ENCODE results near the gene ARHGAP42. TPM values are rescaled to one million over a fixed set of nuclear protein-coding genes. Genes with fewer than 3 reads are reported as not detected.

Gene ARHGAP42
- total RNA-seq, 1 experiment from 2014 or later: 8.0 TPM

DNA sequence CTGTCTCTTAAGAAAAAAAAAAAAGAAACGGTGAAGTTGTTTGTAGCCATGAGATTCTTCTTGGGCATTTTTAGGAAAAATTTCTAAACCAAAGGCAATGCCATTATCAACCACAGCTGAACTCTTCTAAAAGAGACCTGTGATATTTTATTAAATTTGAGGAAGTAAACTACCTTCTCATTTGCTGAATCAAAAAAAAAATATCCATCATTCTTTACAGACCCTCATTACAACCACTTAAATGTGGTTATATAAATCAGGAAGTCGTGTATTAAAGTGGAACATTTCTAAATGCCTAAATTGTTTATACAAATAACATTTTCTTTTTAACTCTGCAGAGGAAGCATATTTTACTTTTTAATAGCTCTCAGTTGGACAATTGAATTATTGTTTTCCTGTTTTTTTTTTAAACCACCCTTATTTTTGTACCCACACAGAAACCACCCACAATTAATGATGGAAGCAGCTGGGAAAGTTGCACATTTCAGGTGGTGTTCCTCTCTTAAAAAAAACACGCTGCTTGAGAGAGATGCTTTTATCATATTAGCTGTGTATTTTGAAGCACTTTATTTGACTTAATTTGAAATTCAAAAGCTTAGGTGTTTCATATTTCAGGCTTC, 91.2 kb downstream of the ARHGAP42 start:
- no peak overlapping the region for H3K4me3 ChIP-seq (ENCODE audit: low read depth, low read length, poor library complexity, severe bottlenecking)
- CTCF ChIA-PET: no interaction called here
- BruUV-seq (replicated peaks): no TSS peak
- TF ChIP-seq EZH2 (IDR thresholded peaks at IDR 0.05; ENCODE audit: borderline replicate concordance, low read depth, low read length, poor library complexity, severe bottlenecking): no peak
- TF ChIP-seq, protein P1, sequence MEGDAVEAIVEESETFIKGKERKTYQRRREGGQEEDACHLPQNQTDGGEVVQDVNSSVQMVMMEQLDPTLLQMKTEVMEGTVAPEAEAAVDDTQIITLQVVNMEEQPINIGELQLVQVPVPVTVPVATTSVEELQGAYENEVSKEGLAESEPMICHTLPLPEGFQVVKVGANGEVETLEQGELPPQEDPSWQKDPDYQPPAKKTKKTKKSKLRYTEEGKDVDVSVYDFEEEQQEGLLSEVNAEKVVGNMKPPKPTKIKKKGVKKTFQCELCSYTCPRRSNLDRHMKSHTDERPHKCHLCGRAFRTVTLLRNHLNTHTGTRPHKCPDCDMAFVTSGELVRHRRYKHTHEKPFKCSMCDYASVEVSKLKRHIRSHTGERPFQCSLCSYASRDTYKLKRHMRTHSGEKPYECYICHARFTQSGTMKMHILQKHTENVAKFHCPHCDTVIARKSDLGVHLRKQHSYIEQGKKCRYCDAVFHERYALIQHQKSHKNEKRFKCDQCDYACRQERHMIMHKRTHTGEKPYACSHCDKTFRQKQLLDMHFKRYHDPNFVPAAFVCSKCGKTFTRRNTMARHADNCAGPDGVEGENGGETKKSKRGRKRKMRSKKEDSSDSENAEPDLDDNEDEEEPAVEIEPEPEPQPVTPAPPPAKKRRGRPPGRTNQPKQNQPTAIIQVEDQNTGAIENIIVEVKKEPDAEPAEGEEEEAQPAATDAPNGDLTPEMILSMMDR (conservative IDR thresholded peaks at IDR 0.05; ENCODE audit: low read depth, low read length): no peak
- no peak overlapping the region for H3K27ac ChIP-seq (ENCODE audit: low read depth, low read length, poor library complexity, severe bottlenecking)
- intact Hi-C loops (cut with micrococcal nuclease; ENCODE audit: unreplicated experiment): no loop called here
- DNase-seq (ENCODE audit: low spot score): no peak
- H3K4me1 ChIP-seq (ENCODE audit: insufficient read depth, low read length, poor library complexity, severe bottlenecking): peaks cover 7% of the 10 kb centered on the region
- POLR2A ChIA-PET (ENCODE audit: low non-redundant PET): no interaction called here
- H3K36me3 ChIP-seq (ENCODE audit: insufficient read depth, low read length, poor library complexity, severe bottlenecking): no peaks in the 10 kb centered on the region
- no peaks in the 10 kb centered on the region for H3K9me3 ChIP-seq (ENCODE audit: low read depth, low read length, poor library complexity, severe bottlenecking)
- H3K27me3 ChIP-seq (replicated peaks; ENCODE audit: insufficient read depth, low read depth, low read length, poor library complexity): no peaks in the 10 kb centered on the region

DNA sequence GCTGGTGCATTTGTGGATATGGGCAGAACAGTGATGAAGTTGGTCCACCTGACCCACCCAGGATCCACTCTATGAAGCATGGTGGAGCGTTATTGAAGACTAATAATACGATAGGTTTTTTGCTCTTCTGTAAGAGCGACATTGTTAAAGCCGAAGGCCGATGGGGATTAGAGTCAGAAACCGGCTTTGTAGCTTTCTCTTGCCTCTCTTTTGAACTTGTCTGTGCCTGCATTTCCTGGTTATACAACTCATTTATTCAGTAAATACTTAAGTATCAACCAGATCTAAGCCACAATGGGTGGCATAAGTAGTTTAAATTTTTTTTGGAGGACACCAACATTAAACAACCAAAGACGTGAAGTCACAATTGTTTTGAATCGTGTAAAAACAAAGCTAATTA, 93.4 kb downstream of the ARHGAP42 start:
- no peak for DNase-seq (ENCODE audit: low spot score)
- CTCF ChIA-PET: no interaction called here

DNA sequence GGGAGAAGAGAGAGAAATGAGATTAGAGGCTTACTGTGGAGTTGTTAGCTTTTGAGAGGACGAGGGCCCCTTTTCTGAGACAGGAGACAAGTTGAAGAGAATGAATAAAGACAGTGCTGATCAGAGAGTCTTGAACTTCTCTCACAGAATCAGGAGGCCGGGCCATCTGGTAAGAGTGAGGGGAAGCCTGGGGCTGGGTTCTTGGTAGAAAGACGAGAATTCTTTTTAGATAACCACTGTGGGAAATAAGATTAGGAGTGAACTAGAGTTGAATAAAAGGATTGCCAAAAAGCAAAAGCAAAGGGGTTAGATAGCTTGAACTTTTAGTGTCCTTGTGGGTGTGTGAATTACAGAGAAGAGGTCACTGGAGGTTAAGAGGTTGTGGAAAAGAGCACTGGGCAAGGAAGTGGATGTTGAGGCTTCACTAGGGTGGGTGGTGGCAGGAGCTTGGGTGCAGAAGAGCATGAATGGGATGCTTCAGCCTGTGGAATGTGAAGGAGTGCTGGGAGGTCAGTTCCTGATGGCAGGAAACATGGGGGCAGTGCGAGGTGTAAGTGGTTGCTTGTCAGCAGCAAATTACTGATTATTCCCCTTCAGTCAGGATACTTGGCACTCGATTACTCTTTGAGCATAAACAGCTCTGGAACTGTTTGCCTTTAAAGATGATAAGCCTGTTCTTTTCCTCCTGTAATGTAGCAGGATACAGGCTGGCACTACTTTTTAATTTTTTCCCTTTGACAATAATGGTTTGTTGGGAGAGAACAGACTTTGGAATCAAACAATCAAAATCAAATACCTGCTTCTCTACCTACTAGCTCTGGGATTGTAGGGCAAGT, 98.3 kb downstream of the ARHGAP42 start:
- TF ChIP-seq, protein P1 (conservative IDR thresholded peaks at IDR 0.05; ENCODE audit: low read depth, low read length): no peak
- TF ChIP-seq EZH2 (IDR thresholded peaks at IDR 0.05; ENCODE audit: borderline replicate concordance, low read depth, low read length, poor library complexity, severe bottlenecking): no peak
- Histone ChIP-seq H3K27ac (ENCODE audit: low read depth, low read length, poor library complexity, severe bottlenecking) (no peak overlapping the region), H3K4me3 (ENCODE audit: low read depth, low read length, poor library complexity, severe bottlenecking) (no peak overlapping the region), H3K4me1 (ENCODE audit: insufficient read depth, low read length, poor library complexity, severe bottlenecking) (no peaks in the 10 kb centered on the region), H3K9me3 (ENCODE audit: low read depth, low read length, poor library complexity, severe bottlenecking) (no peaks in the 10 kb centered on the region), H3K27me3 (replicated peaks; ENCODE audit: insufficient read depth, low read depth, low read length, poor library complexity) (no peaks in the 10 kb centered on the region), H3K36me3 (ENCODE audit: insufficient read depth, low read length, poor library complexity, severe bottlenecking) (no peaks in the 10 kb centered on the region)
- ChIA-PET POLR2A (ENCODE audit: low non-redundant PET) (no interaction called here), CTCF (no interaction called here)
- no TSS peak for BruUV-seq (replicated peaks)
- intact Hi-C loops (cut with micrococcal nuclease; ENCODE audit: unreplicated experiment): no loop called here
- DNase-seq (ENCODE audit: low spot score): no peak

More for the DNA sequence above, 93.4 kb downstream of the ARHGAP42 start:
- Histone ChIP-seq H3K4me3 (ENCODE audit: low read depth, low read length, poor library complexity, severe bottlenecking) (no peak overlapping the region), H3K27ac (ENCODE audit: low read depth, low read length, poor library complexity, severe bottlenecking) (no peak overlapping the region), H3K36me3 (ENCODE audit: insufficient read depth, low read length, poor library complexity, severe bottlenecking) (no peaks in the 10 kb centered on the region), H3K27me3 (replicated peaks; ENCODE audit: insufficient read depth, low read depth, low read length, poor library complexity) (no peaks in the 10 kb centered on the region), H3K4me1 (ENCODE audit: insufficient read depth, low read length, poor library complexity, severe bottlenecking) (peaks cover 7% of the 10 kb centered on the region), H3K9me3 (ENCODE audit: low read depth, low read length, poor library complexity, severe bottlenecking) (no peaks in the 10 kb centered on the region)
- TF ChIP-seq, protein P1 (conservative IDR thresholded peaks at IDR 0.05; ENCODE audit: low read depth, low read length): no peak
- TF ChIP-seq EZH2 (IDR thresholded peaks at IDR 0.05; ENCODE audit: borderline replicate concordance, low read depth, low read length, poor library complexity, severe bottlenecking): no peak
- no TSS peak for BruUV-seq (replicated peaks)
- POLR2A ChIA-PET (ENCODE audit: low non-redundant PET): no interaction called here
- intact Hi-C loops (cut with micrococcal nuclease; ENCODE audit: unreplicated experiment): no loop called here

All from A673 (cell line).